ENCODE data around the gene PRKN. TPM values are rescaled to one million over a fixed set of nuclear protein-coding genes. Genes with fewer than 3 reads are reported as not detected.

Gene PRKN
- total RNA-seq, 1 donor from 2014 or later: 2.8 TPM

DNA sequence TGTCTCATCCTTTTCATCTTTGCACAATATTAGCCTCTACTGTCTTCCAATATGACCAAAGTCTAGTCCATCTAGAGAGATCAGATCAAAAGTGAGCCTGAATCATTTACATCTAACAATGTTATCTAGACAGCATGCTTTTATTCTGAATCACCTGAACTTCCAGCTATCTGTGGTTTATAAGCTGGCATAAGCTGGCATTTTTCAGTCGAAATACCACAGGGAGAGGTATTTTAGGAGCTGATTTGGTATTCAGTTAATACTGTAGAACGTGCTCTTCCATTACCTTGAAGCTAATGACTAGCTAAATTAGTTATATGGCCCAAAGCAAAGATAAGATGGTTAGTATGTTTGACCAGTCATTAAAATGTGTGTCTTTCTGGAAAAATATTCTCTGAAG is 1265.4 kb downstream of the PRKN start:
- Mint-ChIP-seq H3K9me3 (peaks cover 12% of the 10 kb centered on the region), H3K4me1 (peaks cover 12% of the 10 kb centered on the region), H3K27ac (no peak overlapping the region), H3K27me3 (ENCODE audit: insufficient read depth, low read depth) (no peaks in the 10 kb centered on the region), H3K4me3 (no peak overlapping the region), H3K36me3 (no peaks in the 10 kb centered on the region)
- H3K9me3 ChIP-seq (ENCODE audit: low read depth): no peaks in the 10 kb centered on the region
- H3K4me1 ChIP-seq: no peaks in the 10 kb centered on the region
- no peaks in the 10 kb centered on the region for H3K27me3 ChIP-seq
- no peaks in the 10 kb centered on the region for H3K79me2 ChIP-seq (ENCODE audit: low read depth)
- H3F3A ChIP-seq (ENCODE audit: low read depth): no peaks in the 10 kb centered on the region
- DNase-seq (ENCODE audit: low spot score): no peak
- H3K27ac ChIP-seq: no peak overlapping the region
- H4K20me1 ChIP-seq (ENCODE audit: low read depth): no peaks in the 10 kb centered on the region
- H3K4me2 ChIP-seq: no peak overlapping the region
- no peaks in the 10 kb centered on the region for H3K36me3 ChIP-seq
- H3K9ac ChIP-seq: no peak overlapping the region
- TF ChIP-seq EZH2 (IDR thresholded peaks at IDR 0.05) (no peak), EZH2phosphoT487 (IDR thresholded peaks at IDR 0.05) (no peak)
- TF ChIP-seq, protein P1, sequence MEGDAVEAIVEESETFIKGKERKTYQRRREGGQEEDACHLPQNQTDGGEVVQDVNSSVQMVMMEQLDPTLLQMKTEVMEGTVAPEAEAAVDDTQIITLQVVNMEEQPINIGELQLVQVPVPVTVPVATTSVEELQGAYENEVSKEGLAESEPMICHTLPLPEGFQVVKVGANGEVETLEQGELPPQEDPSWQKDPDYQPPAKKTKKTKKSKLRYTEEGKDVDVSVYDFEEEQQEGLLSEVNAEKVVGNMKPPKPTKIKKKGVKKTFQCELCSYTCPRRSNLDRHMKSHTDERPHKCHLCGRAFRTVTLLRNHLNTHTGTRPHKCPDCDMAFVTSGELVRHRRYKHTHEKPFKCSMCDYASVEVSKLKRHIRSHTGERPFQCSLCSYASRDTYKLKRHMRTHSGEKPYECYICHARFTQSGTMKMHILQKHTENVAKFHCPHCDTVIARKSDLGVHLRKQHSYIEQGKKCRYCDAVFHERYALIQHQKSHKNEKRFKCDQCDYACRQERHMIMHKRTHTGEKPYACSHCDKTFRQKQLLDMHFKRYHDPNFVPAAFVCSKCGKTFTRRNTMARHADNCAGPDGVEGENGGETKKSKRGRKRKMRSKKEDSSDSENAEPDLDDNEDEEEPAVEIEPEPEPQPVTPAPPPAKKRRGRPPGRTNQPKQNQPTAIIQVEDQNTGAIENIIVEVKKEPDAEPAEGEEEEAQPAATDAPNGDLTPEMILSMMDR (IDR thresholded peaks at IDR 0.05): no peak
- no peak overlapping the region for H3K4me3 ChIP-seq
- H2AFZ ChIP-seq (replicated peaks): no peak overlapping the region

DNA sequence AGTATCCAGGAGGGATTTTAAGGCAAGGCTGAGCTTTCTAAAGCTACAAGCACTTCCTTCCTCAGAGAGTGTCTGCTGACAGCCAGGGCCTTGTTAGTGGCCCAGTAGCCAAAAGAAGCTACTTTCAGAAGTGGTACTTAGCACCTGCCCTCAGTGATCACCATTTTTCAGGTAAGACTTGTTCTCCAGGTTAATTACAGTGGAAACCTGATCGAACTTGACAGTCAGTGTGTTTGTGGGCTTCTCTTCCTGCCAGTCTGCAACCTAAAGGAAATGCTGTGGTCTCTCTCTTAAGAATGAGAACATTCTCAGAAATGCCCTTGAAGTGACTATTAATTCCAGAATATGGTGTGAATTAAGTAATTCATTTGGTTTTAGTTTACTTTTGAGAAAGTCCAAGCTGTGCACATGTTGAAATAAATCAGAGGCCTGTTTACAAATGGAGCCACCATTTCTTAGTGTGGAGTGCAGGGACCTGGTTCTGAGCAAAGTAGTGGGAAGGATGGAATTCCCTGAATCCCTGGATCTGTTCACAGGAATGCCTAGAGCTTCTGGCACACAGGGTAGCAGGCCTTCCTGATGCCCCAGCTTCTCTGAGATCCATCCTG is 1268.5 kb downstream of the PRKN start:
- DNase-seq (ENCODE audit: low spot score): no peak
- H3K27ac Mint-ChIP-seq: no peak overlapping the region

DNA sequence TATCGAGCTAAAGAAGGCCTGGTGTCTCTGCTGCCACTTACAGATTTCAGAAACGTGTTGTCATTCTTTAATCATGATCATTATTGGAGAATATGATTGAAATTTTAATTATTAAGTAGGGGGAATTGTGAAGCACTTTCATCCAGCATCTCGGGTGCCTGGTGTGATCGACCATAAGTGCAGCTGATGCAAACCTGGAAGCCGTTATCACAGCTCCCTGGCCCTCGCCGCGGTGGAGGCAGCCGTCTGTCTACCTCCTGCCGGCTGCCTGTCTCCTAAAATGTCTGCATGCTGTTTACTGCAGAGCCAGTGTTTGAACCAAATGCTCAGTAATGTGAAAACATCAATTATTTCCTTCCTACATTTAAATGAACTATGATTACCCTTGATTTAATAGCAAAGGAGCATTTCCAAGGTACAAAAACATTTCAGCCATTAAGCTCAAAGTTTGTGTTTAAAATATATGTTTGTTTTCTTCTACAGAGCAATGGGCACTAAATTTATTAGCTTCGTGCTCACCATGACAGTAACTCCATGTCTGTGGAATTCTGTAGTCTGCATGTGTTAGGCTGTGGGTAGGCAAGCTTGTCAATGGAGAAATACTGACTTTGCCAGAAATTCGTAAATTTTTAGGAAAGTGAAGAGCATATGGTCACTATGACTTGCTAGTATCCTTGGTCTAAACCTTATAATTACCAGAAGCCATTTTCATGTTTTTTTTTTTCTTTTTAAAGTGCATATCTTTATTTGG is 1269.2 kb downstream of the PRKN start:
- TF ChIP-seq, protein P1 (IDR thresholded peaks at IDR 0.05): no peak
- TF ChIP-seq EZH2 (IDR thresholded peaks at IDR 0.05) (no peak), EZH2phosphoT487 (IDR thresholded peaks at IDR 0.05) (no peak)
- no peak overlapping the region for H3K4me3 ChIP-seq
- H3K27ac ChIP-seq: no peak overlapping the region
- H3F3A ChIP-seq (ENCODE audit: low read depth): no peaks in the 10 kb centered on the region
- Mint-ChIP-seq H3K27me3 (ENCODE audit: insufficient read depth, low read depth) (peaks cover 2% of the 10 kb centered on the region), H3K9me3 (peaks cover 8% of the 10 kb centered on the region), H3K27ac (no peak overlapping the region), H3K36me3 (peaks cover 2% of the 10 kb centered on the region), H3K4me3 (no peak overlapping the region), H3K4me1 (peaks cover 17% of the 10 kb centered on the region)
- no peaks in the 10 kb centered on the region for H3K9me3 ChIP-seq (ENCODE audit: low read depth)
- H3K4me1 ChIP-seq: no peaks in the 10 kb centered on the region
- no peak overlapping the region for H3K4me2 ChIP-seq
- no peak overlapping the region for H2AFZ ChIP-seq (replicated peaks)
- DNase-seq (ENCODE audit: low spot score): no peak
- no peaks in the 10 kb centered on the region for H3K79me2 ChIP-seq (ENCODE audit: low read depth)
- H3K36me3 ChIP-seq: no peaks in the 10 kb centered on the region
- H3K27me3 ChIP-seq: no peaks in the 10 kb centered on the region
- H4K20me1 ChIP-seq (ENCODE audit: low read depth): no peaks in the 10 kb centered on the region
- no peak overlapping the region for H3K9ac ChIP-seq

More for the DNA sequence above, 1268.5 kb downstream of the PRKN start:
- Histone ChIP-seq H3K4me2 (no peak overlapping the region), H4K20me1 (ENCODE audit: low read depth) (no peaks in the 10 kb centered on the region), H3K27me3 (no peaks in the 10 kb centered on the region), H3K79me2 (ENCODE audit: low read depth) (no peaks in the 10 kb centered on the region), H3K9me3 (ENCODE audit: low read depth) (no peaks in the 10 kb centered on the region), H3K27ac (no peak overlapping the region), H2AFZ (replicated peaks) (no peak overlapping the region), H3K4me1 (no peaks in the 10 kb centered on the region), H3K9ac (no peak overlapping the region), H3K36me3 (no peaks in the 10 kb centered on the region), H3F3A (ENCODE audit: low read depth) (no peaks in the 10 kb centered on the region), H3K4me3 (no peak overlapping the region)
- Mint-ChIP-seq H3K4me1 (peaks cover 17% of the 10 kb centered on the region), H3K9me3 (peaks cover 8% of the 10 kb centered on the region), H3K36me3 (peaks cover 2% of the 10 kb centered on the region), H3K27me3 (ENCODE audit: insufficient read depth, low read depth) (peaks cover 2% of the 10 kb centered on the region), H3K4me3 (no peak overlapping the region)
- no peak for TF ChIP-seq EZH2phosphoT487 (IDR thresholded peaks at IDR 0.05)
- TF ChIP-seq EZH2 (IDR thresholded peaks at IDR 0.05): no peak
- TF ChIP-seq, protein P1 (IDR thresholded peaks at IDR 0.05): no peak

Data from neural progenitor cell (in vitro differentiated cells).